Islet precursor cell (in vitro differentiated cells): ENCODE results near the gene MPDZ.

Experiments
- DNase-seq: peaks from one replicate; pipeline ENCODE4 v3.0.0-alpha.2; 2018

MPDZ gene

DNA sequence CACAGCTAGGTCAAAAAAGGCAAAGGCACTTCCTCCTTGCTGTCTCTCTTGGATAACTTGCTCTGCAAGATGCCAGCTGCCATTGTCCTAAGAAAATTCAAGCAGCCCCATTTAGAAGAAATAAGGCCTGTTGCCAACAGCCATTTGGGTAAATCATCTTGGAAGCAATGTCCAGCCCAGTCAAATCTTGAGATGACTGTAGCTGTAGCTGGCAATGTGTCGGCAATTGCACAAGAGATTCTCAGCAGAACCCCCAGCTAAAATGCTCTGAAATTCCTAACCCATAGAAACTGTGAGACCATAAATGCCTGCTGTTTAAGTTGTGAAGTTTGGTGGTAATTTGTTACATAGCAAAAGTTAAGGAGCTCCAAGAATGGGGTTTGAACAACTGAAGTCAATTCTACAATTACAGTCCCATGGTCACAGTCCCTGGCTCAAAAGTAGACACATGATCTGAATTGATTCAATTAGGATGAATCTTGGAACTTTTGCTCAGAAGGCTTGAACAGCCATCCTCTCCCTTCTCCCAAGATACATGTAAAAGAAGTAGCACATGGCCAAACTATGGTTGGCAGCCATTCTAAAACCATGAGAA is 151.1 kb downstream of the MPDZ start:
- DNase-seq = no peak

DNA sequence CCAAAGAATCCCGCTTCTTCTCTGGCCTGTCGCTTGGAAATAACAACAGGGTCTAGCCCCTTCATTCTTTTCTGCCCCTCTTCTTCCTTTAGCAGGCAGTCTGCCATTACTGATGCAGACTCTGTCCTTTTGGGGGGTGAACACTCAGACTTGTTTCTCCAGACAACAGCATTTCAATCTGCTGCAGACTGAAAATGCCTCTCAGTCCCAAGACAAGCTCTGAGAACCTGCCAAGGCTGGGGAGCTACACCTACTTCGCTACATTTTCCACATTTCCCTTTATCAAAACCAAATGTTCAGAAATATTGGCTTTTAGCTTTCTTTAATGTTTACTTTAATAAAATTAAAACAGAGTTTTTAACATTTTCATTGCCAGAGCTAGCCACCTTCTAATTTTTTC is 152.4 kb downstream of the MPDZ start:
- no peak for DNase-seq

DNA sequence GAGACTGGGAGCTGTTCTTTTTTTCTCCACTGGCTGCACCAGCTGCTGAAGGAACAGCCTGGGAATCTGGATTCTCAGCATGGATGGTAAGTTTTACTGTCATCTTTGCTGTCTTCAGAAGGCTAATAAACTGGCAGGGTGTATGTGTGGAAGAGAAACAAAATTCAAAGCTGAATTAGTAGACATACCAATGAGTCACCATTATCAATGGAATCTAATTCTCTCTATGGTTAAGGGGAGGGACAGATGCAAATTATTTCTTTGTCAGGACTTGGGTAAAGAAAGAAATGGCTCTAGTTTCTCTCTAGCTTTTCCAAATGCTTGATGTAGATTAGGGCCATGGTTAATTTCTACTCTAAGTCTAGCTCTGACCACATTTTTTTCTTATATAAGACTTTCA is 154.2 kb downstream of the MPDZ start:
- no peak for DNase-seq

DNA sequence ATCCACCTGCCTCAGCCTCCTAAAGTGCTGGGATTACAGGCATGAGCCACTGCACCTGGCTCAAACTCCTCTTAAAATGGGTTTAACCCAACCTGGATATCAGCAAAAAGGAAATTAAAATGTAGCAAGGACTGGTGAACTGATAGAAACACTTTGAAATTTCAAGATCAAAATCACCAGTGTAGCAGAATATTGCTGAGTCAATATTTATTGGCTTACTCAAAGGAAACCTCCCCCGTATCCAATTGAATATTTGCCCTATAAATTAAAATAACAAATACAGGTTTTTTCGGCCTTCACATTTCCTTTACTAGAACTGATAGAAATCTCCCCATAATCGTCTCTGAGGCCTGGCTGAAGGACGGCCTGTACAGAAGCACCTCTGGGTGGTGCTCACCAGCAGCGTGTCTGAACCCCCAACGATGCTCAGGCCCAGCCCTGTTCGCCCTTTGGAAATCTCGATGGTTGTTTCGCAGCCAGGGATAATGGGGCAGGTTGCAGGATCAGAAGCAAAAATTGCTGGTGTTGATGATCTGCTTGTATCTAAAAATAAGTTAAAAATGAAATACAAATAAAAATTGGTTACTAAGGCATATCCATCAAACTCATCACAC is 156.6 kb downstream of the MPDZ start:
- DNase-seq = no peak

DNA sequence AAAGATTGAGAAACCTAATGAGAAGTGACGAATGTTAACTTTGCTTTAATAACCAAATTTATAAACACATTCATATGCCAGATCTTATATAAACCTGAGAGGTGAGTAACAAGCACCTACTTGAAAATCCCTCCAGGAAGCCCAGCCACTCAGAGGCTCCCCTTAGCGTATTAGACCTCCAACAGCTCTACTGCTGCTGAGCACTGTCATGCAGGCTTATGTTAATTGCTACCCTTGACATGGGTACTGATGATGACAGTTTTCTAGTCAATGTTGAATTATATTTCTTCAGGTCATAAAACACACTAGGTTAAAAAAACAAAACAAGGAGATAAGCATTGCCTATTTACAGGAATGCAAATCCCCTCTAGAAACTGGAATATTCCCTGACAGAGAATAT is 161.2 kb downstream of the MPDZ start:
- DNase-seq = no peak

DNA sequence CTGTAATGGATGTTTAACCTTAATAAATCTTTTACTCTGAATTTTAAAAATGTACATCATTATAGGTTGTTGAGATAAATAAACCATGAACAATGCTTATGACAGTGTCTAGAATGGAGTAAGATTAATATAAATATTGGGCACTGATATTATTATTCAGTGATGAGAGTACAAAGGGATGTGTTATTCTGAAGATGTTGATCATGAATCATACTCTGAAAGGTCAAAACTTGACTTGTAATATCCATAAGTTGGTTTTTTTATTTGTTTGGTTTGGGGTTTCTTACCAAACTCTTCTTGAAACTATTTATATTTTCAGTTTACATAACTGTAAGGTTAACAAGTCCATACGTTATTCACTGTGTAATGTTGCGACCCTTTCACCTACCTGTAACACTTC is 163.2 kb downstream of the MPDZ start:
- DNase-seq = no peak

DNA sequence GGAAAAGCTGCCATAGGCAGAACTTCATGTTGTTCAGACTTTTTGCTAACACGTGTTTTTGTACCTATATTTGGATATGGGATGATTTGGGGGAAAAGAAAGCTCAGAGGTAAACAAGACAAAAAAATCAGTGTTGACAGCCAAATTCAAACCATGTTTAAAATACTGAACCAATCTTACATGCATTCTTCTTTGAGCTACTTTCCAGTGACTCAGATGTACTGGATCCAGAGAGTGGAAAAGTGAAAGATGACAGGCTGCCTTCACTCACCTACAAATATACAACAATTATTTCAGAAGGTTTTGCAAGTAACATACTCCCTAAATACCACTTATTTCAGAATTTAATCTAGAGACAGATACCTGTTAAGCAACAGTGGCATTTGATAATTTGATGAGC is 165.7 kb downstream of the MPDZ start:
- DNase-seq = no peak

DNA sequence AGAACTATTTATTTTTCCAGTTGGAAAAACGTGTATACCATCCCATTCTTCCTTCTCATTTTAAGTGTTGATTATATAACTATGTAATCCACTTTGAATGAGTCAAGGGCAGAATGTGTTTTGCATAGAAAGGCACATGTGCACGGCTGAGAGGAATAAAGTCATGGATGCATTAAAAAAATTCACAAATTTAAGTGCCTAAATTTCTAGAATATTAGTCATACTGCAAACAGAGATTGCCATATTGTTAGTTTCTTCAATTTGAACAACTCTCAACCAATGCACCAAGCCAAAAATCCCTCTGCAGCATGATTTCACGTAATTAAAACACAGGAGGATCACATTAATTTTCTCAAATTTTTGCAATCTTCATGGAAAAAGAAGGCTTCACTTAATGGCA is 166.3 kb downstream of the MPDZ start:
- DNase-seq = no peak

DNA sequence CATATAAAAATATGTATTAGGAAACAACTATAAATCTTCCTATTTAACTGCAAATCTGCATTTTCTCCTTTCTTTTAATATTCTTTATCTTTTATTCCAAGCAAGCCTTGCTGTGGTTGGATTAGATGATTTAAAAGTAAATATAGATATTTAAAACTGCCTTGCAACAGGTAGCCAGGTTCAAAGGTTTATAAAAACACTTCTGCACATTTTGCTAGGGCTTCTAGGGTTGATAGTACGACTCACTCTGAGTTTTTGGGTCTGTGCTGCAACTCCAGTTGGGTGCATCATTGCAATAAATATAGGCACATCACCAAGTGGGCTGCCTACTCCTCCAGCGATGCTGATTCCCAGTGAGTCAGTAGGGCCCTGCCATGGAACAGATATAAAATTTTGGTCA is 167.7 kb downstream of the MPDZ start:
- DNase-seq = no peak

DNA sequence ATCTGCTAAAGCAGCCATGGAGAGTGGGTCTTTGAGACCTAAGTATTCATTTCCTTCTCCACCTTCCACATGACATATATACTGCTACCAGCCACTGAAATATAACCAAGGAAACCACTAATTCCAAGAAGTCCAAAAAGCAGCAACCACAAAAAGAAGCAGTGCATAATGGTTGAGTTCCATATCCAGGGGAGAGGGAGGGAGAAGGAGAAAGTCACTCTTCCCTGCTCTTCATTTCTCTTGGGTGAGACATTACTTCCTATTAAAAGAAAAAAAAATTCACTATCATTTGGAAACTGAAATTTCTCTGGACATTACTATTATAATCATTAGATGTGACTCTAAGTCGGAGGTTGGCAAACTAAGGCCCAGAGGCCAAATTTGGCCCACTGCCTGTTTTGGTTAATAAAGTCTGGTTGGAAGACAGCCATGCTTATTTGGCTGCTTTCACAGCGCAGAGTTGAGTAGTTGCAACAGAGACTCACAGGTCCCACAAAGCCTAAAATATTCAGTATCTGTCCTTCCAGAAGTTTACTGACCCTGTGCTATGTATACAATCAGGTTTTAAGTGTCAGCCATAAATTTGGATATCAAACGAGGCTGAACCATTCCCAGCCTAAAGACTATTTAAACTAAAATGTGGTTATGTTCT is 168.6 kb downstream of the MPDZ start:
- DNase-seq = no peak

DNA sequence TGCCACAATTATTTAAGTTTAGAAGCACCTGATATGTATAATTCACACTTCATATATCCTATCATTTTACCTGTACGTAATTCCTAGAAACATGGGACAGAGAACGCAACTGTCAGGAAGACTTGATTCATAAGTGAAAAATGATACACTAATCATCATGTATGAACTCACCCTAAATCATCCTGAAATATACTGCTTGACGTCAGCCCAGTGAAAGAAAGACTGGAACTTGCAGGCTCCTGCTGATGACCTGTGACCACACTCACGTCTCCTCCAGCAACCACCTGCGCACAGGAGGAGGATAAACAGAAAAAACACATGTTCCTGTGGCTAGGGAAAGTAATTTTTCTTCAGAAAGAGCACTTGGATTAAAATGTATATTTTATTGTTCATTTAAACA is 169.7 kb downstream of the MPDZ start:
- no peak for DNase-seq

DNA sequence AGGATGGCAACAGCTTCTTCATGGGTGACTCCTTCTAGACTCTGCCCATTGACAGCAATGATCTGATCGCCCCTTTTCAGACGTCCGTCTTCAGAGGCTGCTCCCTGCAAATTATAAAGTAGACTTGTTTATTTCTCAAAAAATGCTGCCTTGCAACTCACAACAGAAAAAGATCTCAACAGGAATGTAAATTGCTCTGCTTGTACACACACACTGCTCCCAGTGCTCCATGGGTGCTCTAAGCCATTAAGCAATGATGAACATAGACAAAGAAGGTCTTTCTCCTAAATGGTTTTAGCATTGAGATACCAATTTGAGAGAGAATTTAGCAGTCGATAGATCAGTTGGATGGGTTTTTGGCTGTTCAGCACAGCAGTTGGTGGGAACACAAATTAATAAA is 172.5 kb downstream of the MPDZ start:
- DNase-seq = no peak

DNA sequence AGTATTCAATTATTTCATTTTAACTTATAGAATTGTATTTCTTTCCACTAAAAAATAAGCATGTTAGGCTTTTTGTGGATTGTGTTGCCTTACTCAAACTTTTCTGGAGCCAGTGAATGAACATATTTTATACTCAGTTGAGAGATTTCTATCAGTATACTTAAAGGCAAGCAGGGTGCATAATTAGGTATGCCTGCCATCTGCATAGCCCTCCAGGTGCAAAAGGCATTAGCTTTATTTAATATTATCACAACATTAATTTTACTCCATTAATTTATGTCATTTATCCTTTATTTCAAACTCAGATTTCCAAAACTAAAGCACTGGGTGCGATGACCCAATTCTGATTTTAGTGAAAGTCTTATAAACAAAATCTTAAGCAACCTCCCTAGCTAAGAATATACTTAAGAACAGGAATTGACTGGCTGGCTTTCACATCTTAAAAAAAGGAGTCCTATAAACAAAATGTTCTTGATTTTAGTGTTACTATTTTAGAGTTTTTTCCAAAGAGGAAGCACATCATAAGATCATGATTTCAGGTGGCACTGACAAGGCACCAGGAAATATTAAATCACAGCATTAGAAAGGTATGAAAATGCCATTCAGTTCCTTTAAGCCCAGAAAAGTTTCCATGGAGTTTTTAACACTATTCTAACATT is 178.4 kb downstream of the MPDZ start:
- no peak for DNase-seq

DNA sequence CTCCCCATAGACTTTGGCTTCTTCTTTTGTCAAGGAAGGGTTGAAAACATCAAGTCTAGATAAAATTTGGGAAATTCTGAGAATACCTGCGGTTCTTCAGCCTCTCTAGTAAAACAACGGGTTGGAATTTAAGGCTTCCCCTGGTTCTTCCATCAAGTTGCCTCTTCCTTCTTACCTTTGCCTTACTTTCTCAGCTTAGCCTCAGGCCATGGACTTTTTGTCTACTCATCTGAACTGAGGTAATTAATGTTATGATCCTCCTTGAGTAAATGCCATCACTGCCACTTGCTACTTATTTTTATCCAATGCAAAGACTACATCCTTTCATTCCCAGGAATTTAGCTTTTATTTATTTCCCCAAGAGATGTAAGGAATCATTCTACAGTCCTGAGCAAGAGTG is 184.4 kb downstream of the MPDZ start:
- no peak for DNase-seq

DNA sequence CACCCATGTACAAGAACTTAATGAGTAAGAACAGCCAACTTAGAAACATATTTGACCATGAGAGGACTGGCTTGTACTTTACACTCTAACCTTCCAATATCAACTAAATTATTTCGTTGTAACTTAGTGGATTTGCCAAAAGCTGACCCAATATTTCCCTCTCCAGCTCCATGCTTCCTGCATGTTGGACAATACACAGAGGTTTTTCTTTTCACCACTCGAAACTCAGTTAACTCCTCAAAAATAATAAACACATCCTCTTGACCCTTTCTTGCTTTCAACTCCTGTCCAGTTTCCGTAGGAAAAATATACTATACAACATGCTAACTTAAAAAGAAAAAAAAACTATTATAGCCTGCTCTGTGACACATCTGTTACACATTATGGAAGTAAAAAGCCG is 188.9 kb downstream of the MPDZ start:
- DNase-seq = no peak

DNA sequence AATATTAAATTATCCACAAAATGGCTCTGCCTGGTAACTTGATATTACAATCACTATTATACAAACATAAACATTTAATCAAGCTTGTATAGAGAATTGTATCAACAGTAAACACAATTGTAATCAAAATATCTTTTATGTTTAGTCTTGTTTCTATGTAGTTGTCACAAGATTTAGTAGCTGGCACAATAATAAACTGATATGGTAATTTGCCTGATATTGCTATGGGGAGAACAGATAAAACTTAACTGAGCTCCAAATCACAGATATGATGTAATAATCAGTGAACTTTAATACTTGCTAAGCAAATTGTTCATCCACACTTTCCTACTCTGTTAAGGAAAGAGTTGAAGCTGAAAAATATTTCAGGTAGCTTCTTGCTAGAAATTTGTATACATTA is 189.8 kb downstream of the MPDZ start:
- DNase-seq = no peak

DNA sequence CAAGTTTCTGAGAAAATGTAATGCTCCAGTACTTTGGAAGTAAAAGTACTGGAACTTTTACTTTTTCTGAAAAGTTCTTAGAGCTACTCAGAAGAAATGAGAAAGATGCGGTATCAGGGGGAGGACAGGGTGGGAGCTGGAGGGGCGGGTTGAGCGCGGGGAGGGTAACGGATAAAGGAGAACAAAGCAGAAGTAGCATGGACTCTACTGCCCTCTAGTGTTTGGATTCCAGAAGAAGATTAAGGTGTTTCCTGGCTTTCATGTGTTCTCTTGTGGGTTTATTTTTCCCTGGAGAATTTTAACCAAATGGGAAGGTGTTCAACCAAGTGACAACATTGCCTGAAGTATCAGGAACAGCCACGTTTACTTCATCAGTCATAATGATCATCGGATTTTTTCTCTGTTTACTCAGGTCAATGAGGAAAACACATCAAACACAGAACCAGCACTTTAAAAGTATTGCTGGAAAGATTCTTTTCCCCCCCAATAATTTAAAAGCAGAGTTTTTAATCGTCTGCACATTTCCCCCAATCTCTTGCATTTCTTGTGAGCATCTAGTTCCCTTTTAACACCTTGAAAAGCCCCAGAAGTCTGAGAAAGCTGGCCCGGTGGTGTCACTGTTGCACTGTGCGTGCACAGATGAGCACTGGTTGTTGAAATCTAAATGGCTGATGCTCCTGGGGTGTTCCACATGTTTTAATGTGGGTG is 190.6 kb downstream of the MPDZ start:
- DNase-seq = no peak

DNA sequence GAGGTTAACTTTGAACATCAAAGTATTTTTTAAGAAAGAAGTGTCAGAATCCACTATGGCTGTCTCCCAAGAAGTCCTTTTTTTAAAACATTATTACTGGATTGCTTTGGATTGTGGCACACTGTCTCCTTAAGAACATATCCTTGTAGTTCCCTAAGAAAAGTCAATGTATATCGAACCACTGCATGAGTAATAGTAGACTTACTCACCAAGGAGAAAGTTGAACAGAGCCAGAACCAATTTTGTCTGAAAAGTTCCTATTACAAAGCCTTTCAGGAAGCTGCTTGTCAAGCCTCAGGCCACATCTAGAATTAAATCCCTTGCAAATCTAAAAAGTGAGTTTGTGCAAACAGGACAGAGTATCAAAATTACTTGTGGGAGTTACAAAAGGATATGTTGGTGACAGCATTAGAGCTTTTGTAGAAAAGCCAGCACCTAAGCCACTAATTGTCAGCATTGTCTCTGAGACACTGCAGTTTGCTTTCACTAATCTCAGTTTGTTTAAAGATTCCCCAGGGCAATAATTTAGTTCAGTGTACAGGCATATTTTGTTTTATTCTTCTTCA is 195.4 kb downstream of the MPDZ start:
- peak; percentile 58 for DNase-seq

DNA sequence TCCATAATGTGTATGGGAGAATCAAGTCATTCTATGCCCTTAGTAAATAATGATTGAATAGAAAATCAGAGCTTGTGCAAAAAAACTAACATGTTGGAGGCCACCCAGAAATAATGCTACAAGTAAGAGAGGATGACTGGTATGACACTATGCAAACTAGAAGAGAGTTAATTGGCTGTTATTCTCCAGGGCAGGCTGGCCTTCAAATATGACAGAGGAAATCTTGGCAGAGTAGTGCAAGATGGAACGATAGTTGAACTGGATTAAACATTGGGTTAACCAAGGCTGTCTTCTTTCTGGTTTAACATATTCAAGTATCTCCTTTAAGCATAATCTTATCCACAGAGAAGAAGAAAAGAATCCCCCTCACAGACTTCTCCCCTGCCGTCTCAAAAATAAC is 196.1 kb downstream of the MPDZ start:
- no peak for DNase-seq

DNA sequence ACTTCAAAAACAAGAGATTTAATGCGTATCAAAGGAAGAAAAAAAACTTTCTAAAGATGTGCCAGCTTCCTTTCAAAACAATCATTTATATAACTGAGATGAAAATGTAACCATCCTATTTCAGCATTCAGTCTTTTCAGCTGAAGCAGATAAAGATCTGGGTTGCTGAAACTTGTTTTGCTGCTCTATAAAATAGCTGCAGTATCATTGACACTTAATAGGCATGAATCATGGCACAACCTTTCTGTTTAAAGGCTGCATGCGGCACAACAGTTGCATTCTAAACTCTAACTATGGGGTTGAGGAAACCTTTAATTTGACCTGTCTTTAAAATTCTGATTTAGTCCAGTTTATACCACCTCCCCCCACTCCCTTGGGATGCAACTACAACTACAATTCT is 196.7 kb downstream of the MPDZ start:
- peak; percentile 62 for DNase-seq

DNA sequence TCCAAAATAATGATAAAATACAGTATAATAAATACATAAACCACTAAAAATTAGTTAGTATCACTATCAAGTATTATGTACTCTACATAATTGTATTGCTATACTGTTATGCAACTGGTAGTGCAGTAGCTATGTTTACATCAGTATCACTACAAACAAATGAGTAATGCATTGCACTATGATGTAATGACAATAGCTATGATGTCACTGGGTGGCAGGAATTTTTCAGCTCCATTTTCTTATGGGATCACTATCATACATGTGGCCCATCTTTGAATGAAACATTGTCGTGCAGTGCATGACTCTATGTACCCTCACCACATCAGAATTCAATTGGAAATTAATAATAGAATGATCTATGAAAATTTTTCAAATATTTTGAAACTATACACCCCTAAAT is 201.3 kb downstream of the MPDZ start:
- no peak for DNase-seq

DNA sequence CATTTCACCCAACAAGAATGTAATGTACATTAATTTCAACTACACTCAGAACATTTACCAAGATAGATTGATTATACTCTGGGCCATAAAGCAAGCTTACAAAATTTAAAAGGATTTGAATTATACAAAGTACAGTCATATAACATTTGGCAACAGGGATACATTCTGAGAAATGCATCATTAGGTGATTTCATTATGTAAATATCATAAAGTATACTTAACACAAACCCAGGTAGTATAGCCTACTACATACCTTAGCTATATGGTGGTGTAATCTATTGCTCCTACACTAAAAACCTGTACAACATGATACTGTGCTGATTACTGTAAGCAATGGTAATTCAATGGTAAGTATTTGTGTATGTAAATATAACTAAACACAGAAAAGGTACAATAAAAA is 202.9 kb downstream of the MPDZ start:
- no peak for DNase-seq

DNA sequence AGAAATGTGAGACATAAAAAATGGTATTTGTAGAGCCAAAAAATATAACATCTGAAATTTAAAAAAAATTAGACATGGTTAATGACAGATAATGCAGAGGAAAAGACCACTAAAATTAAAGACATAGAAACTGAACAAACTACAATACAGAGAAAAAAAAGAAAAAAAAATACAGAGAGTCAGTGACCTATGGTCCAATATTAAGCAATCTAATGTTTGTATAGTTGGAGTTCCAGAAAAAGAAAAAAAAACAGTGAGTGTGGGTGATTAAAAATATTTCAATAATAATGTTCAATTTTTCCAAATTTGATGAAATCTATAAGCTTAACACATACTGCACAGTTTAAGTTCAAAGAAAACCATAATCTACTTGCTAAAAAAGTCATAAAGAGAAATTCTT is 207.6 kb downstream of the MPDZ start:
- DNase-seq = no peak
